ENCODE results near the gene CNTNAP1.
"Not testable (repeated sequence)": the region's sequence is repeated elsewhere in the genome, so short reads cannot be mapped to it uniquely, and the experiment has no call there.

Gene CNTNAP1

DNA sequence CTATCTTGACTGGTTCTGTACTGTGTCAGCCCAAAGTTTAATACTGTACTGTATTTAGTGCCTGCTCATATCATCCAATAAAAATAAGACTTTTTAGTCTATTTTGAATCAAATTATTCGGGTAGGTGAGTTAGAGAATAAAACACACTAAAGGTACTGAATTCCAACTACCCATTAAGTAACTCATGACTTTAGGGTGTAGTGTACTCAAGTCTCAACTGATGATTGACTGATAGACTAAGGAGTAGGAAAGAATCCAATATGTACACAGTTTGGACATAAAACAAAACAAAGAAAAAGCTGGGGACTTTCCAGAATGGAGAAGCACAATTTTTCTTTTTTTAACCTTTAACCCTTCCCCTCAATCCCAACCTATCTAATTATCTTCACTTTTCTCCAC is 58.4 kb downstream of the CNTNAP1 start:
- DNase-seq (ENCODE audit: low read depth) = no peak

DNA sequence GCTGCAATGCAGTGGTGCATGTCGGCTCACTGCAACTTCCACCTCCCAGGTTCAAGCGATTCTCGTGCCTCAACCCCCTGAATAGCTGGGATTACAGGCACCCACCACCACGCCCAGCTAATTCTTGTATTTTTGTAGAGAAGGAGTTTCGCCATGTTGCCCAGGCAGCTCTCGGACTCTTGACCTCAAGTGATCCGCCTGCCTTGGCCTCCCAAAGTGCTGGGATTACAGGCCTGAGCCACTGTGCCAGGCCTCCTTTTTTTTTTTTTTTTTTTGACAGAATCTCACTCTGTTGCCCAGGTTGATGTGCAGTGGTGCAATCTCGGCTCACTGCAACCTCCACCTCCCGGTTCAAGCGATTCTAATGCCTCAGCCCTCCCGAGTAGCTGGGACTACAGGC is 60.6 kb downstream of the CNTNAP1 start:
- DNase-seq (ENCODE audit: low read depth) = not testable (repeated sequence)

GRCh38 chr17:42743595-42744282 is 61.4 kb downstream of the CNTNAP1 start:
- DNase-seq (ENCODE audit: low read depth) = no peak

GRCh38 chr17:42744283-42744805 is 62.0 kb downstream of the CNTNAP1 start:
- peak; percentile 65 for DNase-seq (ENCODE audit: low read depth)

DNA sequence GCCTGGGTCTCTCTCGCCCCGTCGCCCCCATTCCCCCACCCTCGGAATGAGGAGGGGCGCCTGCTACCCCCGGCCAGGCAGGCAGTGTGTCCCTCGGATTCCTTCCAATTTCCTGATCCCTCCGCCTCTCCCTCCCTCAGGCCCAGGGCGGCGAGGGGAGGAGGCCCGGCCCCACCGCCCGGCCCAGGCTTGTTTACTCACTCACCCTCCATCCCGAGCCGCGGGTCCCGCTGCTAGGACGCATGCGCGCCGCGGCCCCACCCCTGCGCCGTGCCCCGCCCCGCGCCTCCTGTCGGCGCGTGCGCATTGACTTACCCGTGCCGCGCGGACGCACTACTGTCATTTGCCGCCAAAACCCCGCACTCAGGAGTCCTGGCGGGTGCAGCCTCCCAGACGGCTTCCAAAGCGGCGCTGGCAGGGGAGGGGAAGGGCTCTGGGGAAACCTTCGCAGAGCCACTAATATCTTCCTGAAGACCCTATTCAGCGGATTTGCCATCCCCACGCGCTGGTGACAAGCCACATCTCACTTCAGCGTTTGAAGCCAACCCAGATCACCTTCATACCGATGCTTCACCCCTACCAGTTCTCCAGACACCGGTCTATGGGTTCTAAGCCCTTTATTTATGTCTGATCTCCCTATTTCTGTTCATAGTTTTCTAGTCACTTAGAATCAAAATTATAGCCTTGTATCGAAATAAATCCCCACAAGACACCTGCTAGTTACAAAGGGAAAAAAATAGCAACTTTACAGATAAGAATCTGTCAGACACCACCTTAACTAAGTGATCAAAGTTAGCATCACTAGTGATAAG is 62.7 kb downstream of the CNTNAP1 start, which contains the start of gene EZH1:
Gene EZH1 (minus strand): TSS at position 235 of the 812 bp plus-strand sequence. CDS start 16,099 bp downstream, outside the sequence.
- DNase-seq (ENCODE audit: low read depth) = peak; percentile 91

- no peak for DNase-seq (ENCODE audit: low read depth)
Observed at GRCh38 chr17:42748202-42748907, 66.0 kb downstream of the CNTNAP1 start.

DNA sequence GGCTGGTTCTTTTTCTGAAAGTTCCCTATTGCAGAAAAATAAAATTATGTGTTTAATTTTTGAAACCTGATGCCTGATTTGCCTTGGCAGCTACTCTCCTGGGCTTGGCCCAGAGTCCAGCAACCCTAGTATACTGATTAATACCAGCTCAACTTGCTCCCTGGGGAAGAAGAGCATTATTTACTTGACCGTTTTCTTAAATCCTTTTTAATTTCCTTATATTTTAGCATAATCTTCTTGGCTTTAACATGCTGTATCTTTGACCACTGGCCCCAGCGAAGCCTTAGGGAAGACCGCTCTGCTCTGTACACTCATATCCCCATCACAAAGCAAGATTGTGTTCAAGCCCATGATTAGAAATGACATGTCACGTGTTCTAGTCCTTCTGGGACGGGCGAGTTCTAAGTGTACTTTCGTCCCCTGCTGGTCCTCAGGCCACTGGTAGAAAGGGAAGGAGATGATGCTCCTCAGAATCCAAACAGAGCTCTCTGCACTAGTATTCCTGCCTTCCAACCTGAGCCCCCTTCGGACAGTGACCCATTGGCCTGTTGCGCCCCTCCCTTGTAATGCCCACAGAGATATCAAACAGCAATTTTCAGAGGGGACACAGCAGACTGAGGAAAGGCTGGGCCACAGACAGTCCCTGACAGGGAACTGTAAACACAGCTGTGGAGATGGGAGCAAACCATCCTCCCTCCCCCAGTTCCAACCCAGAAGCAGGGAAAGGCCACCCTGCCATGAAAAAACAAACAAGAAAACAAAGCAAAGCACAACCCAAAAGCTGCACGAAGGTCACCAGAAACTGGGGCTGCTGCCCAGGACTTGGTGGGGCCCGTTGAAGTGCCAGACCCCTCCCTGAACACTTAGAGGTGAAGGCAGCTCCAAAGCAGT is 66.8 kb downstream of the CNTNAP1 start:
- DNase-seq (ENCODE audit: low read depth) = no peak
